Parathyroid adenoma (tissue), 2 donors: ENCODE results near the gene MAP7.

Source experiments
- H2AFZ ChIP-seq: fragments of 300-600 bp; sonication (generic); one replicate; pipeline ENCODE4 v1.7.0; 2017; ENCODE audit warnings: antibody characterized with exemption, mild to moderate bottlenecking
- H3K27ac ChIP-seq: fragments of 300-600 bp; sonication (generic); one replicate; pipeline ENCODE4 v1.7.0; 2017
- H3K27me3 ChIP-seq: fragments of 300-600 bp; sonication (generic); one replicate; pipeline ENCODE4 v1.7.0; 2017; ENCODE audit warnings: low read length; ENCODE audit not compliant: control insufficient read depth, insufficient read depth
- H3K36me3 ChIP-seq: fragments of 300-600 bp; sonication (generic); one replicate; pipeline ENCODE4 v1.7.0; 2017; ENCODE audit warnings: low read length; ENCODE audit not compliant: control insufficient read depth, insufficient read depth
- H3K4me1 ChIP-seq: fragments of 300-600 bp; sonication (generic); one replicate; pipeline ENCODE4 v1.7.0; 2017; ENCODE audit warnings: control low read depth
- H3K4me2 ChIP-seq: fragments of 300-600 bp; sonication (generic); one replicate; pipeline ENCODE4 v1.7.0; 2017; ENCODE audit warnings: low read length
- H3K4me3 ChIP-seq: fragments of 300-600 bp; sonication (generic); one replicate; pipeline ENCODE4 v1.7.0; 2017; ENCODE audit warnings: low read depth, low read length
- H3K79me2 ChIP-seq: fragments of 300-600 bp; sonication (generic); one replicate; pipeline ENCODE4 v1.7.0; 2017; ENCODE audit warnings: control low read depth
- H3K9ac ChIP-seq: fragments of 300-600 bp; sonication (generic); one replicate; pipeline ENCODE4 v1.7.0; 2017; ENCODE audit warnings: mild to moderate bottlenecking
- H3K9me3 ChIP-seq: fragments of 300-600 bp; sonication (generic); one replicate; pipeline ENCODE4 v1.7.0; 2017; ENCODE audit warnings: low read length; ENCODE audit not compliant: control insufficient read depth
- CTCF ChIP-seq: fragments of 300-600 bp; sonication (generic); IDR thresholded peaks from one replicate; pipeline ENCODE4 v1.7.0; 2017; ENCODE audit warnings: antibody characterized with exemption, mild to moderate bottlenecking
- donor health status: primary hyperparathyroidism.

MAP7 gene

GRCh38 chr6:136467186-136467585 is 83.0 kb downstream of the MAP7 start:
- Histone ChIP-seq H3K4me3 (no peak overlapping the region), H3K36me3 (no peaks in the 10 kb centered on the region), H3K4me1 (peaks cover 16% of the 10 kb centered on the region), H3K9me3 (no peaks in the 10 kb centered on the region), H3K9ac (no peak overlapping the region), H2AFZ (no peak overlapping the region), H3K4me2 (no peak overlapping the region), H3K79me2 (peaks cover 4% of the 10 kb centered on the region), H3K27me3 (no peaks in the 10 kb centered on the region), H3K27ac (peak overlapping the region; percentile 16)
- no peak for TF ChIP-seq CTCF

GRCh38 chr6:136466777-136467176 is 83.4 kb downstream of the MAP7 start:
- Histone ChIP-seq H3K4me2 (peak overlapping the region; percentile 11), H3K27me3 (no peaks in the 10 kb centered on the region), H3K4me1 (peaks cover 16% of the 10 kb centered on the region), H3K27ac (peak overlapping the region; percentile 16), H2AFZ (no peak overlapping the region), H3K36me3 (no peaks in the 10 kb centered on the region), H3K79me2 (no peaks in the 10 kb centered on the region), H3K9me3 (no peaks in the 10 kb centered on the region), H3K9ac (no peak overlapping the region), H3K4me3 (no peak overlapping the region)
- no peak for TF ChIP-seq CTCF

- Histone ChIP-seq H3K4me1 (peaks cover 10% of the 10 kb centered on the region), H3K4me3 (no peak overlapping the region), H3K79me2 (no peaks in the 10 kb centered on the region), H3K4me2 (no peak overlapping the region), H3K9ac (no peak overlapping the region), H3K9me3 (no peaks in the 10 kb centered on the region), H3K27ac (no peak overlapping the region), H3K27me3 (no peaks in the 10 kb centered on the region), H2AFZ (no peak overlapping the region), H3K36me3 (no peaks in the 10 kb centered on the region)
- no peak for TF ChIP-seq CTCF
Observed at GRCh38 chr6:136465766-136466303, 84.4 kb downstream of the MAP7 start.

GRCh38 chr6:136464874-136465273 is 85.3 kb downstream of the MAP7 start:
- Histone ChIP-seq H3K9ac (no peak overlapping the region), H3K4me1 (peaks cover under 1% of the 10 kb centered on the region)

More at GRCh38 chr6:136464874-136465273, 85.3 kb downstream of the MAP7 start:
- H3K79me2 ChIP-seq, result no peaks in the 10 kb centered on the region
- H3K27ac ChIP-seq, result no peak overlapping the region
- H3K9me3 ChIP-seq, result no peaks in the 10 kb centered on the region
- H3K4me3 ChIP-seq, result no peak overlapping the region
- H3K27me3 ChIP-seq, result no peaks in the 10 kb centered on the region
- no peak overlapping the region for H3K4me2 ChIP-seq
- no peak for TF ChIP-seq CTCF
- H3K36me3 ChIP-seq, result no peaks in the 10 kb centered on the region
- H2AFZ ChIP-seq, result no peak overlapping the region
